ENCODE measurements around the gene ACSL4.

The ACSL4 gene

GRCh38 chrX:109596015-109596414, 137.0 kb downstream of the ACSL4 start:
- DNase-seq: no peak
